RWPE2 (cell line): ENCODE measurements around the gene CAMK1.
A peak's percentile ranks its signal among the peaks of the same experiment; 100 is the strongest.

Source experiments
- ATAC-seq: fragments of 200-7000 bp; cut with Tn5 transposase; 3 replicates; pipeline ENCODE4 v1.9.1; 2021; ENCODE audit warnings: low read depth
- DNase-seq: peaks from one replicate; pipeline ENCODE4 v3.0.0-alpha.2; 2020; ENCODE audit warnings: low spot score
- H3K27ac ChIP-seq: fragments of 450-650 bp; 2 replicates; pipeline ENCODE4 v1.5.1; 2017; ENCODE audit warnings: mild to moderate bottlenecking; ENCODE audit not compliant: poor library complexity, severe bottlenecking
- H3K27me3 ChIP-seq: fragments of 250-450 bp; sonication (Bioruptor Pico); 2 replicates; pipeline ENCODE4 v1.5.1; 2021; ENCODE audit warnings: mild to moderate bottlenecking, moderate library complexity; ENCODE audit not compliant: insufficient read depth, poor library complexity, severe bottlenecking
- H3K36me3 ChIP-seq: fragments of 250-450 bp; sonication (Bioruptor Pico); 2 replicates; pipeline ENCODE4 v1.5.1; 2020; ENCODE audit warnings: low read depth, mild to moderate bottlenecking, moderate library complexity
- H3K4me1 ChIP-seq: fragments of 250-450 bp; sonication (Bioruptor Pico); 2 replicates; pipeline ENCODE4 v1.5.1; 2021; ENCODE audit warnings: mild to moderate bottlenecking, moderate library complexity; ENCODE audit not compliant: insufficient read depth, poor library complexity, severe bottlenecking
- H3K4me3 ChIP-seq: fragments of 250-450 bp; sonication (Bioruptor Pico); 2 replicates; pipeline ENCODE4 v1.5.1; 2021; ENCODE audit warnings: mild to moderate bottlenecking, moderate library complexity; ENCODE audit not compliant: severe bottlenecking
- H3K9me3 ChIP-seq: fragments of 250-450 bp; sonication (Bioruptor Pico); 2 replicates; pipeline ENCODE4 v1.5.1; 2021; ENCODE audit warnings: mild to moderate bottlenecking, moderate library complexity; ENCODE audit not compliant: severe bottlenecking
- TF ChIP-seq, protein P1 (sequence below): fragments of 450-650 bp; IDR thresholded peaks from one replicate; pipeline ENCODE4 v1.5.1; 2017; ENCODE audit warnings: mild to moderate bottlenecking, moderate library complexity; ENCODE audit not compliant: poor library complexity, severe bottlenecking

The CAMK1 gene

GRCh38 chr3:9731206-9732079 lies 38.3 kb downstream of the CAMK1 start, which contains the start of gene BRPF1:
Gene BRPF1, plus strand, starts transcription at chr3:9731735. Its CDS starts 2,406 bp downstream, at chr3:9734141.
- H3K36me3 ChIP-seq, result peaks cover 16% of the 10 kb centered on the region
- no peaks in the 10 kb centered on the region for H3K4me1 ChIP-seq
- peak; percentile 94 for ATAC-seq
- H3K27ac ChIP-seq, result peak within 1 kb of the TSS; percentile 70
- no peaks in the 10 kb centered on the region for H3K27me3 ChIP-seq
- H3K4me3 ChIP-seq, result peak within 1 kb of the TSS; percentile 65
- DNase-seq, result peak; percentile 100
- TF ChIP-seq, protein P1, sequence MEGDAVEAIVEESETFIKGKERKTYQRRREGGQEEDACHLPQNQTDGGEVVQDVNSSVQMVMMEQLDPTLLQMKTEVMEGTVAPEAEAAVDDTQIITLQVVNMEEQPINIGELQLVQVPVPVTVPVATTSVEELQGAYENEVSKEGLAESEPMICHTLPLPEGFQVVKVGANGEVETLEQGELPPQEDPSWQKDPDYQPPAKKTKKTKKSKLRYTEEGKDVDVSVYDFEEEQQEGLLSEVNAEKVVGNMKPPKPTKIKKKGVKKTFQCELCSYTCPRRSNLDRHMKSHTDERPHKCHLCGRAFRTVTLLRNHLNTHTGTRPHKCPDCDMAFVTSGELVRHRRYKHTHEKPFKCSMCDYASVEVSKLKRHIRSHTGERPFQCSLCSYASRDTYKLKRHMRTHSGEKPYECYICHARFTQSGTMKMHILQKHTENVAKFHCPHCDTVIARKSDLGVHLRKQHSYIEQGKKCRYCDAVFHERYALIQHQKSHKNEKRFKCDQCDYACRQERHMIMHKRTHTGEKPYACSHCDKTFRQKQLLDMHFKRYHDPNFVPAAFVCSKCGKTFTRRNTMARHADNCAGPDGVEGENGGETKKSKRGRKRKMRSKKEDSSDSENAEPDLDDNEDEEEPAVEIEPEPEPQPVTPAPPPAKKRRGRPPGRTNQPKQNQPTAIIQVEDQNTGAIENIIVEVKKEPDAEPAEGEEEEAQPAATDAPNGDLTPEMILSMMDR, result no peak
- H3K9me3 ChIP-seq, result no peaks in the 10 kb centered on the region

DNA sequence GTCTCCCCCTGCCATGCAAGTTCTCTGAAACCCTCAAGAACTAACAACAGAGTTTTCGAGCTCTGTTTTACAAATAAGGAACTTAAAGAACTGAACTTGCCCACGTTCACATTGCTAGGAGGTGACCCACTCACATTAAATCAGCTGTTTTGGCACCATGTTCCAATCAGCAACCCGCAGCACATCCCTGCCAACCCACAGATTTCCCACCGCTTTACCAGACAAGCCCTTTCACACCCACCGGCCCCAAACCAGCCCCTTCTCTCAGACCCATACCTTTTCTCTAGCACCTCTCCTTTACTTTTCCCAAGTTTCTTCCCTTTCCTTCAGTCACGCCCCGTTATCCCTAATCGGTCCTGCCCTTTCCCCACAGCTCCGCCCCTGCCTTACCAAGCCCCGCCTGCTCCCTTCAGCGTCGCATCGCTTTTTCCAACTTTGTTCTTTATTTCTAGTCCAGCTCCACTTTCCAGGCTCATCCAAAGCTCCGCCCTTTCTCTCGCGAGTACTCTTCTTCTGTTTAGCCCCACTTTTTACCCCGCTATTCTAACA lies 39.0 kb downstream of the CAMK1 start:
- peak overlapping the region; percentile 70 for H3K27ac ChIP-seq
- peaks cover 12% of the 10 kb centered on the region for H3K36me3 ChIP-seq
- TF ChIP-seq, protein P1, result no peak
- ATAC-seq (peak; percentile 73), DNase-seq (no peak)
- no peaks in the 10 kb centered on the region for H3K27me3 ChIP-seq
- H3K4me1 ChIP-seq, result no peaks in the 10 kb centered on the region
- peak overlapping the region; percentile 65 for H3K4me3 ChIP-seq
- H3K9me3 ChIP-seq, result no peaks in the 10 kb centered on the region

DNA sequence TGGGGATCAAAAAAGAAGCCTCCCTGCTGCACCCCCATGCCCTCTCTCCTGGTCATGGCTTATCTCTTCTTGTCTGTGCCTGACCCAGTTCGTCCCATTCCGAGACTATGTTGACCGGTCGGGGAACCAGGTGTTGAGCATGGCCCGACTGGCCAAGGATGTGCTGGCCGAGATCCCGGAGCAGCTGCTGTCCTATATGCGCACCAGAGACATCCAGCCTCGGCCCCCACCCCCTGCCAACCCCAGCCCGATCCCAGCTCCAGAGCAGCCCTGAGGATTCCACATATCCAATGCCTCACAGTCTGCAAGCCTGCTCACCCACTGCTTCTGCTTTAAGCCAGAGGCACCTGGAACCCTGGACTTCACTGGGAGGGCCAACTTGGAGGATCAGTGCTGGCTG lies 40.3 kb downstream of the CAMK1 start:
- DNase-seq (no peak), ATAC-seq (no peak)
- no peaks in the 10 kb centered on the region for H3K9me3 ChIP-seq
- H3K27me3 ChIP-seq, result no peaks in the 10 kb centered on the region
- TF ChIP-seq, protein P1, result no peak
- H3K27ac ChIP-seq, result no peak overlapping the region
- H3K36me3 ChIP-seq, result peaks cover 2% of the 10 kb centered on the region; the same call in 1 of the 2 replicates
- H3K4me3 ChIP-seq, result no peak overlapping the region
- H3K4me1 ChIP-seq, result no peaks in the 10 kb centered on the region

GRCh38 chr3:9727743-9728142 lies 42.0 kb downstream of the CAMK1 start:
- Histone ChIP-seq H3K9me3 (no peaks in the 10 kb centered on the region), H3K27me3 (no peaks in the 10 kb centered on the region), H3K4me3 (no peak overlapping the region), H3K4me1 (no peaks in the 10 kb centered on the region), H3K36me3 (no peaks in the 10 kb centered on the region), H3K27ac (no peak overlapping the region)
- ATAC-seq, result no peak
- DNase-seq, result no peak
- TF ChIP-seq, protein P1, result no peak
